Erythroblast (primary cell): ENCODE measurements around the gene CNTN4.

Source experiments
- GATA1 ChIP-seq: IDR thresholded peaks from 2 replicates; pipeline ENCODE4 v1.6.1; 2011; ENCODE audit warnings: low read depth, mild to moderate bottlenecking, control low read depth, low read length, moderate library complexity
- POLR2A ChIP-seq: IDR thresholded peaks from 2 replicates; pipeline ENCODE4 v1.6.1; 2011; ENCODE audit warnings: mild to moderate bottlenecking, low read length

- no peak for TF ChIP-seq POLR2A
- no peak for TF ChIP-seq GATA1
Measured at GRCh38 chr3:2446146-2446545, 347.5 kb downstream of the CNTN4 start.
